IPS DF 6.9 (cell line): ENCODE results near the gene TMEM109.

Experiments used
- DNase-seq: peaks from one replicate; pipeline ENCODE4 v3.0.0-alpha.2; 2013; ENCODE audit warnings: low read depth, low spot score
- H3K27ac ChIP-seq: one replicate; pipeline ENCODE4 v1.5.1; 2013; ENCODE audit warnings: low read length, control low read depth
- H3K27me3 ChIP-seq: 2 replicates; pipeline ENCODE4 v1.6.1; 2013; ENCODE audit warnings: mild to moderate bottlenecking, low read length; ENCODE audit not compliant: control insufficient read depth, insufficient read depth
- H3K36me3 ChIP-seq: 2 replicates; pipeline ENCODE4 v1.6.1; 2013; ENCODE audit warnings: low read length; ENCODE audit not compliant: control insufficient read depth, insufficient read depth
- H3K4me1 ChIP-seq: 2 replicates; pipeline ENCODE4 v1.6.1; 2013; ENCODE audit warnings: low read length; ENCODE audit not compliant: control insufficient read depth, insufficient read depth
- H3K4me3 ChIP-seq: 2 replicates; pipeline ENCODE4 v1.5.1; 2013; ENCODE audit warnings: mild to moderate bottlenecking, low read length
- H3K9me3 ChIP-seq: 2 replicates; pipeline ENCODE4 v1.6.1; 2013; ENCODE audit warnings: low read length, inconsistent platforms; ENCODE audit not compliant: control insufficient read depth, insufficient read depth
- WGBS: extraction: QIAGEN DNeasy Blood & Tissue Kit; methylation state at CpG from one replicate; pipeline ENCODE4 v1.1.7; 2013; ENCODE audit warnings: mixed read lengths, missing lambda C conversion rate; ENCODE audit not compliant: insufficient read length, insufficient coverage; 5-methylcytosine and 5-hydroxymethylcytosine counted together

Gene TMEM109

DNA sequence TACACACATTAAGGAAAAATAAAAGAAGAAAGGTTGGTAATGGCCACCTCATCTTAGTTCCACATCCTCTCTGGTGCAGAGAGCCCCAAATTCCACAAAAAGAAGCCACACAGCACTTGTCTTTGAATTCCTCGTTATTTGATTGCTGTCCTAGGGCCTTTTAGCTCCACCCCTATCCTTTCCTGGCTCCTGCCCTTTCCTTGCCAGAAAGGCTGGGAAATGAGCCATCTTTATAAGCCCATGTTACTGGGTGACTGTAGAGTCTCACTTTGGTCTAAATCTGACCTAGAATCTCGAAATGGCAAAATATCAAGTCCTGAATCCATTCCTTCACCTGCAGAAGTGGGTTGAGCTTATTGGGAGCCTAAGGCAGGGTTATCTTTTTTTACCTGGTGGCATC is 6.0 kb downstream of the TMEM109 start:
- no CpG with 5 or more reads among the region's 2 CpGs for WGBS
- no peak overlapping the region for H3K27ac ChIP-seq

DNA sequence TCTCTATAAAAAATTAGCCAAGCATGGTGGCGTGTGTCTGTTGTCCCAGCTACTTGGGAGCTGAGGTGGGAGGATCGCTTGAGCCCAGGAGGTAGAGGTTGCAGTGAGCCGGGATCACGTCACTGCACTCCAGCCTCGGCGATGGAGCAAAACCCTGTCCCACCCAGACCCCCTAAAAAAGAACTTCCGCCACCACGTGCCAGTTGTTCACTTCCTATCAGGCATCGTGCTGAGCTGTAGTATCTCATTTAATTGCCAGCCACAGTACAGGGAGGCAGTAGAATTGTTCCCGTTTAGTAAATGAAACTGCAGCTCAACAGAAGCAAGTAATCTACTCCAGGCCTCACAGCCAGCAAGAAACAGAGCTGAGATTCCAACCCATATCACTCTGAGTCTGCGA is 7.3 kb downstream of the TMEM109 start:
- DNase-seq: no peak
- H3K9me3 ChIP-seq: no peaks in the 10 kb centered on the region
- WGBS: no CpG with 5 or more reads among the region's 11 CpGs
- no peak overlapping the region for H3K27ac ChIP-seq
- H3K4me3 ChIP-seq: no peak overlapping the region
- H3K27me3 ChIP-seq: no peaks in the 10 kb centered on the region
- peaks cover 3% of the 10 kb centered on the region; the same call in 1 of the 2 replicates for H3K36me3 ChIP-seq
- H3K4me1 ChIP-seq: peaks cover 6% of the 10 kb centered on the region

More for the DNA sequence above, 6.0 kb downstream of the TMEM109 start:
- H3K4me1 ChIP-seq: peaks cover 8% of the 10 kb centered on the region
- peaks cover 3% of the 10 kb centered on the region; the same call in 1 of the 2 replicates for H3K36me3 ChIP-seq
- no peak for DNase-seq
- no peak overlapping the region for H3K4me3 ChIP-seq
- no peaks in the 10 kb centered on the region for H3K9me3 ChIP-seq
- H3K27me3 ChIP-seq: no peaks in the 10 kb centered on the region

DNA sequence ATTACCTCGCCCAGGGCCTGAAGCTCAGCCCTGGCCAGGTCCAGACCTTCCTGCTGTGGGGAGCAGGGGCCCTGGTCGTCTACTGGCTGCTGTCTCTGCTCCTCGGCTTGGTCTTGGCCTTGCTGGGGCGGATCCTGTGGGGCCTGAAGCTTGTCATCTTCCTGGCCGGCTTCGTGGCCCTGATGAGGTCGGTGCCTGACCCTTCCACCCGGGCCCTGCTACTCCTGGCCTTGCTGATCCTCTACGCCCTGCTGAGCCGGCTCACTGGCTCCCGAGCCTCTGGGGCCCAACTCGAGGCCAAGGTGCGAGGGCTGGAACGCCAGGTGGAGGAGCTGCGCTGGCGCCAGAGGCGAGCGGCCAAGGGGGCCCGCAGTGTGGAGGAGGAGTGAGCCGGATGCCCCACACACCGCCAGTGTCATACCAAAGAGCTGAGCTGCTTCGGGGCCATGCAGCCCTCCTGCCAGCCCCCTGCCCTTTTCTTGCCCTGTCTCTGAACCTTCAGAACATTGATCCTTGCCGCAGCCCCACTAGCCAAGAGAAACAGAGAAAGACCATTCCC is 7.9 kb downstream of the TMEM109 start:
- Histone ChIP-seq H3K27me3 (no peaks in the 10 kb centered on the region), H3K36me3 (peaks cover 3% of the 10 kb centered on the region; the same call in 1 of the 2 replicates), H3K4me3 (no peak overlapping the region), H3K27ac (no peak overlapping the region), H3K9me3 (no peaks in the 10 kb centered on the region), H3K4me1 (peaks cover 6% of the 10 kb centered on the region)
- no peak for DNase-seq
- no CpG with 5 or more reads among the region's 23 CpGs for WGBS

DNA sequence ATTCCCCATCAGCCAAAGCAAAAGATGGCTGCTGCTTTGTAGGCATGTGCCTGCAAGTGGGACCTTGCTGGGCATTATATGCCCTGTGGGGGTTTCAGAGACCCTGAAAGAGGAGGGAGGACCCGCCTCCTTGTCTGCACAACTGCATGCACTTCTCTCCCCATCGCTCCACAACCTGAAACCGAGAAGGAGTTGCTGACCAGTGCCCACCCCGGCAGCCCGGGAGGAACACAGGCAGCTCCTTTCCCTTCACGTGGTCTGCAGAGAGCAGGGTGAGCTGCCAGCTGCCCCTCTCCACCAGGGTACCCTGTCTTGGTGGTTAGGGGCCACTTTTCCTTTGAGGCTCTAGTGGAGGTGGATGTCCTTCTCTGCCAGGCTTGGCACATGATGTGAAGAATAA is 8.9 kb downstream of the TMEM109 start:
- Histone ChIP-seq H3K9me3 (no peaks in the 10 kb centered on the region), H3K36me3 (peaks cover 9% of the 10 kb centered on the region), H3K27ac (no peak overlapping the region), H3K4me1 (peaks cover 6% of the 10 kb centered on the region), H3K27me3 (no peaks in the 10 kb centered on the region), H3K4me3 (no peak overlapping the region)
- no CpG with 5 or more reads among the region's 6 CpGs for WGBS
- DNase-seq: no peak

- no peaks in the 10 kb centered on the region for H3K9me3 ChIP-seq
- H3K27ac ChIP-seq: no peak overlapping the region
- H3K4me3 ChIP-seq: no peak overlapping the region
- H3K36me3 ChIP-seq: peaks cover 9% of the 10 kb centered on the region
- no peaks in the 10 kb centered on the region for H3K27me3 ChIP-seq
- no peak for DNase-seq
- peaks cover 6% of the 10 kb centered on the region for H3K4me1 ChIP-seq
- no CpG with 5 or more reads among the region's 5 CpGs for WGBS
Observed at GRCh38 chr11:60923326-60923725, 9.4 kb downstream of the TMEM109 start.

- no peaks in the 10 kb centered on the region for H3K9me3 ChIP-seq
- H3K27me3 ChIP-seq: no peaks in the 10 kb centered on the region
- H3K27ac ChIP-seq: no peak overlapping the region
- no CpG with 5 or more reads among the region's 6 CpGs for WGBS
- no peak overlapping the region; the same call in 1 of the 2 replicates for H3K4me3 ChIP-seq
- H3K4me1 ChIP-seq: peaks cover 4% of the 10 kb centered on the region
- H3K36me3 ChIP-seq: peaks cover 12% of the 10 kb centered on the region
- DNase-seq: no peak
Observed at GRCh38 chr11:60923800-60924109, 9.8 kb downstream of the TMEM109 start.

- H3K27me3 ChIP-seq: no peaks in the 10 kb centered on the region
- H3K36me3 ChIP-seq: peaks cover 17% of the 10 kb centered on the region
- peak within 1 kb of the TSS; percentile 76 for H3K4me3 ChIP-seq
- no peak within 1 kb of the TSS for H3K27ac ChIP-seq
- DNase-seq: peak; percentile 47
- WGBS: no CpG with 5 or more reads among the region's 69 CpGs
- peaks cover 4% of the 10 kb centered on the region for H3K4me1 ChIP-seq
- no peaks in the 10 kb centered on the region for H3K9me3 ChIP-seq
Observed at GRCh38 chr11:60924110-60924905, 10.3 kb downstream of the TMEM109 start, which contains the start of gene TMEM132A. TSS of gene TMEM132A (plus strand) at chr11:60924460. CDS start at chr11:60924634, 174 bp downstream.

GRCh38 chr11:60924906-60925853 is 11.2 kb downstream of the TMEM109 start:
- Histone ChIP-seq H3K36me3 (peaks cover 17% of the 10 kb centered on the region), H3K9me3 (no peaks in the 10 kb centered on the region), H3K27ac (no peak overlapping the region), H3K4me1 (peaks cover 4% of the 10 kb centered on the region), H3K4me3 (peak overlapping the region; percentile 76), H3K27me3 (no peaks in the 10 kb centered on the region)
- no CpG with 5 or more reads among the region's 35 CpGs for WGBS
- DNase-seq: no peak

- no peaks in the 10 kb centered on the region for H3K9me3 ChIP-seq
- no peak for DNase-seq
- peaks cover 20% of the 10 kb centered on the region for H3K36me3 ChIP-seq
- H3K27ac ChIP-seq: no peak overlapping the region
- WGBS: no CpG with 5 or more reads among the region's 6 CpGs
- peaks cover 4% of the 10 kb centered on the region for H3K4me1 ChIP-seq
- H3K4me3 ChIP-seq: no peak overlapping the region
- H3K27me3 ChIP-seq: no peaks in the 10 kb centered on the region
Observed at GRCh38 chr11:60925868-60926267, 11.9 kb downstream of the TMEM109 start.

GRCh38 chr11:60926500-60926899 is 12.5 kb downstream of the TMEM109 start:
- Histone ChIP-seq H3K27ac (no peak overlapping the region), H3K4me3 (no peak overlapping the region), H3K36me3 (peaks cover 23% of the 10 kb centered on the region), H3K4me1 (peaks cover 4% of the 10 kb centered on the region), H3K27me3 (no peaks in the 10 kb centered on the region), H3K9me3 (no peaks in the 10 kb centered on the region)
- WGBS: no CpG with 5 or more reads among the region's 8 CpGs
- no peak for DNase-seq
